HG03108 (cell line): ENCODE measurements around the gene NAGA.
"Not testable (repeated sequence)": the region's sequence is repeated elsewhere in the genome, so short reads cannot be mapped to it uniquely, and the experiment has no call there.

Source experiments
- ATAC-seq: cut with Tn5 transposase; IDR thresholded peaks from one replicate; pipeline ENCODE4 v1.9.1; 2021; ENCODE audit warnings: moderate library complexity; ENCODE audit not compliant: unreplicated experiment

The NAGA gene

DNA sequence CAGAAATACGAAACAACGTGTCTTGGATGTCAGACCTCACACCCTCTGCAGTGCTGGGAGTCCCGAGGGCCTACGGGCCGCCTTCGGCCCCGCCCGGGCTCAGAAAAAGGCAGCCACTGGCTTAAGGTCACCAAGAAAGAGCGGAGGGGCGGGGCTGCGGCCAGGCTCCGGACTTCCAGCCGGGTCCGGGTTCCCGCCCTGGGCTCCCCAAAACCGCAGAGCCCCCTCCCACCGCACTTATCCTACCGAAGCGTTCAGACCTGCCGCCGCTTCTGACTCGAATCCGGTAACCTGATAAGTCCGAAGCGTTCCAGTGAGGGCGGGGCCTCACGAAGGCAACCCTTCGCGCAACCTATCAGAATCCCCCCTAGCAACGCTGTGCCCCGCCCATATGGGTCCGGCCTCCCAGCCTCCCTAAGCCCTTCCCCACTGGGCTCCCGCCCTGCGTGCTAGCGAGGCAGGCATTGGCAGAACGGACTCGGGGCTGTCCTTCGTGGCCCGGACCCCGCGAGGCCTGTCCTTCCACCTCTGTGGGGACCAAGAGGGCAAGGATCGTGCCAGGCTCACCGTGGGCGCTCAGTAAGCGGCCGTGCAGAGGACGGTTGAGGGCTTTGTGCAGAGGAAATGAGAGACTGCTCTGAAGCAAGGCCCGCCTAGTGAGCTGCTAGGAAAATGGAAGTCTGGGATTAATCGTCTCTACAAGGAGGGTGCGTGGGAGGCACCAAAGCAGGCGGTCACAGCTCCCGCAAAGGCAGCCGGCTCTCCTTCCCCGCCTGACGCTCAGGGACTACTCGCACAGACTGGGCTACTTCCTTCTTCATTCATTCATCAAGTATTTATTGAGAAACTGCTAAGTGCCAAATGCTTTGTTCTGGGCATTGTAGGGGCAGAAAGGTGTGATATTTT lies at the start of gene NAGA:
NAGA (minus strand) TSS at position 296 of the 906 bp plus-strand sequence. CDS start 515 bp downstream, outside the sequence.
- ATAC-seq = peak; percentile 89

DNA sequence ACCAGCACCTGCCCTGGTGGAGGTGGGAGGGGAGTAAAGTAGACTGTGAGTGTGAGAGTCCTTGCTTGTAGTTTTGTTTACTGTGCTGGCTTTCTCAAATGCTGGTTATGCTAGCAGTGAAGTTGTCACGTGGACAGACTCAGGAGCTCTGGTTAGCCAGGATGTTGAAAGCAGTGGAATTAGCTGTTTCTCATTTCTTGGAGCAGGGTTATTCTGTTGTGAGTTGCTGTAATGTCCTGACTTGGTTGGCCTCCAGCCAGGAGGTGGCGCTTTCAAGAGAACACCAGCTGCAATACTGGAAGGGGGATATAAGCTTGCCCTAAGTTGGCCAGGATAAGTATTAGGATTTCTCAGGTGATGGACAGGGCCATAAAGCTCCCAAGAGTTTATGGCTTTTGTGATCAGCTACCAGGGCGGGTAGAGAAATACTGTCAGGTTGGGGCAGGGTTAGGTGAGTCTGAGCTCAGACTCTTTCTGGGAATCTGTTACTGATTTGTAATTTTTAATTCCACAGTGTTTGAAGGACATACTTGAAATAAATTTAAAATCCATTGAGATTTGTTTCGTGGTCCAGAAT lies 46.3 kb upstream of the NAGA start:
- no peak for ATAC-seq

DNA sequence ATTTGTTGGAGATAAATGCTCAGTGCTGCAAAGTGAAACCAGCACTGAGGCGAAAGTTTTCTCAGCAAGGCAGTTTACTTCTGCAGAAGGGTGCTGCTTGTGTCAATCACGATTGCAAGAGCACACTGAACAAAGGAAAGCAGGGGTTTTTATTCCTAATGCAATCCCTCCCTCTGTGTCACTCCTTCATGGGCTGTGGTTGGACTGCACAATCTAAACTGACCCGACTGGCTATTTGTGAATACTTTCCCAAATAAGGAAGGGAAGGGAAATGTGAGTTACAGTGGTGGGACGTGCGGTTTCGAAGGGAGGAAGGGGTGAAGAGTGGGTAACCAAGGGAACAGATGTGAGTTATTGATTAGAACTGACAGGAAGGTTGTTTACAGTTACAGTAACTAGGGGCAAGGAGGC lies 44.8 kb upstream of the NAGA start:
- not testable (repeated sequence) for ATAC-seq

DNA sequence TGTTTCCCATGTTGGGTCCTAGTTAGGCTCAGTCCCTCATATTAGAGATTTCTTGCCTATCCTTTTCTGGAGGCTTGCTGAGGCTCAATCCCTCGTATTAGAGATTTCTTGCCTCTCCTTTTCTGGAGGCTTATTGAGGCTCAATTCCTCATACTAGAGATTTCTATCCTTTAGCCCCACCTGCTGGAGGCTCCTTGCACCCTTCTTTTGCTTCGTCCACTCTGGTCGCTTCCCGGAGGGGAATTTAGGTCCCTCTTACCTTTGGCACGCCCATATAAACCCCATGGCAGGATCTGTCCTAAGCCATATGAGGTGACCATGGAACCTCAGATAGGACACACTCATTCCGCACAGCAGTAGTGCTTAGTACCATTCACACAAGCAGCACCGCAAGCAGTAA lies 44.1 kb upstream of the NAGA start:
- no peak for ATAC-seq

DNA sequence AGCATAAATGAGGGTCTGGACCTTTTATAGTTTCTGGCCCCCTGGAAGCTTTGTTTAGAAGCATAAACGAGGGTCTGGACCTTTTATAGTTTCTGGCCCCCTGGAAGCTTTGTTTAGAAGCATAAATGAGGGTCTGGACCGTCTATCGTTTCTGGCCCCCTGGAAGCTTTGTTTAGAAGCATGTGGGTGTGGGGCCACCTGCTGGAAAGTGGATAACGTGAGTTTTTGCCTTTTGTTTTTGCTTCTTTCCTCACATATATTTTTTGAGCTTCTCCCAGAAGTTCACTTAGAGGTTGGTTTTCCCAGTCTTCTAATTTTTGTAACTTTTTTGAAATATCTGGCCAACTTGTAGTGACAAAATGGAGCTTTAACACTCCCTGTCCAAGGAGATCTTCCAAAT lies 42.2 kb upstream of the NAGA start:
- ATAC-seq = not testable (repeated sequence)

DNA sequence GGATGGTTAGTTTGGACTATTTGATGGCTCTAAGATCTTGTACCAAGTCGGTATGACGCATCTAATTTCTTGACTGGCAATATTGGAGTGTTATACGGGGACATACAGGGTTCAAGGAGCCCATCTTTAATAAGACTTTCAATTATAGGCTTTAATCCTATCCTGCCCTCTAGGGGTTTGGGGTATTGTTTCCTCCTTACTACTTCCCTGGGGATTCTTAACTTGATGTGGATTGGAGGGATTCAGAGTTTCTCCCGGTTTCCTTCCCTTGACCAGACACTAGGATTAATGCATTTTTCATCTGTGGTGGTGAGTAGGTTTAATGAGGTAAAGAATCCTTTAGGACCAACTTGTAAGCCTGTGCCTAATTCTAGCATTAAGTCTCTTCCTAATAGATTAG lies 41.2 kb upstream of the NAGA start:
- ATAC-seq = no peak

DNA sequence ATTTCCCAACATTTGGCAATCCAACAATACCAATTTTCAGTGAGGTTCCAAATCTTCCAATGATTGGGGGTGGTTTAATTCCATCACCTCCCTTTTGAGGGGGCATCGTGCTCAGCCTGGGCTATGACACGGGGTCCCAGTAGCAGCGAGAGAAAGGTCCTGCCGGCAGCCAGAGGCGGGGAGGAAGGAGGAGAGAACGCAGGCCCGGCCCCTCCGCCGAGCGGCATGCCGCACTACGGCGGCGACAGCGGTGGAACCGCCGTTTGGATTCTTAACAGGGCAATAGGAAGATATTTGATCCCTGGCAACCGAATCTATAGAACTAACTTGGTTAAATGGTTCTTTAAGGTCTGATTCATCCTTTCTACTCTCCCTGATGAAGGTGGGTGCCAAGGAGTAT lies 38.2 kb upstream of the NAGA start:
- no peak for ATAC-seq

DNA sequence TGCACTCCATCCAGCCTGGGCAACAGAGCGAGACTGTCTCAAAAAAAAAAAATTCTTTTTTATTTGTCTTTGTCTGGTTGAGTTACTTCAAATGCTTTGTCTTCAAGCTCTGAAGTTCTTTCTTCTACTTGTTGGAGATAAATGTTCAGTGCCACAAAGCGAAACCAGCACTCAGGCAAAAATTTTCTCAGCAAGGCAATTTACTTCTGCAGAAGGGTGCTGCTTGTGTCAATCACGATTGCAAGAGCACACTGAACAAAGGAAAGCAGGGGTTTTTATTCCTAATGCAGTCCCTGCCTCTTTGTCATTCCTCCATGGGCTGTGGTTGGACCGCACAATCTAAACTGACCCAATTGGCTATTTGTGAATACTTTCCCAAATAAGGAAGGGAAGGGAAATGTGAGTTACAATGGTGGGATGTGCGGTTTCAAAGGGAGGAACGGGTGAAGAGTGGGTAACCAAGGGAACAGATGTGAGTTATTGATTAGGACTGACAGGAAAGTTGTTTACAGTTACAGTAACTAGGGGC lies 33.8 kb upstream of the NAGA start:
- not testable (repeated sequence) for ATAC-seq

DNA sequence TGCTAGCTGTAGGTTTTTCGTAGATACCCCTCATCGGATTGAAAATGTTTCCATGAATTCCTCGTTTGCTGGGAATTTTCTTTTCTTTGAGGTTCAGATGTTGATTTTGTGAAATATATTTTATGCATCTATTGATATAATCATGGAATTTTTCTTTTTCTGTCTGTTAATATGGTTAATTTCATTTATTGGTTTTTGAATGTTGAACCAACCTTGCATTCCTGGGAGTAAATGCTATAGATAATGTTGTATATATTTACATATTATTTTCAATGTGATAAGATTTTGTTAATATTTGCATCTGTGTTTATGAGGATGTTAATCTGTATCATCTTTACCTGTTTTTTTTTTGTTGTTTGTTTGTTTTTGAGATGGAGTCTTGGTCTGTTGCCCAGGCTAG lies 30.6 kb upstream of the NAGA start:
- ATAC-seq = no peak

DNA sequence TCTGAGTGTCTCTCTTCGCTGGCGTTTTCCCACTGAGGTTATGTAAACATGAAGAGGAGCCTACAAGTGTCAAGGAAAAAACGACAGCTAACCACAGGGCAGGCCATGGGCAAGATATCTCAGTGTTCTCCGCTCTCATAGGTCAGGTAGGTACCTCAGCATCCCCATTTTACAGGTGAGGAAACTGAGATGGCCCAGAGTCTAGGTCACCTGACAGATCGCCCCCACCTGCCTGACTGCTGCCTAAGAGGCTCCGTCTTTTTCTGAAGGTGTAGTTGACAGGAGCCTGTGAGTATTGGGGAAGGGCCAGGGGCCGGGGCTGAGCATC lies 20.8 kb upstream of the NAGA start:
- ATAC-seq = no peak

DNA sequence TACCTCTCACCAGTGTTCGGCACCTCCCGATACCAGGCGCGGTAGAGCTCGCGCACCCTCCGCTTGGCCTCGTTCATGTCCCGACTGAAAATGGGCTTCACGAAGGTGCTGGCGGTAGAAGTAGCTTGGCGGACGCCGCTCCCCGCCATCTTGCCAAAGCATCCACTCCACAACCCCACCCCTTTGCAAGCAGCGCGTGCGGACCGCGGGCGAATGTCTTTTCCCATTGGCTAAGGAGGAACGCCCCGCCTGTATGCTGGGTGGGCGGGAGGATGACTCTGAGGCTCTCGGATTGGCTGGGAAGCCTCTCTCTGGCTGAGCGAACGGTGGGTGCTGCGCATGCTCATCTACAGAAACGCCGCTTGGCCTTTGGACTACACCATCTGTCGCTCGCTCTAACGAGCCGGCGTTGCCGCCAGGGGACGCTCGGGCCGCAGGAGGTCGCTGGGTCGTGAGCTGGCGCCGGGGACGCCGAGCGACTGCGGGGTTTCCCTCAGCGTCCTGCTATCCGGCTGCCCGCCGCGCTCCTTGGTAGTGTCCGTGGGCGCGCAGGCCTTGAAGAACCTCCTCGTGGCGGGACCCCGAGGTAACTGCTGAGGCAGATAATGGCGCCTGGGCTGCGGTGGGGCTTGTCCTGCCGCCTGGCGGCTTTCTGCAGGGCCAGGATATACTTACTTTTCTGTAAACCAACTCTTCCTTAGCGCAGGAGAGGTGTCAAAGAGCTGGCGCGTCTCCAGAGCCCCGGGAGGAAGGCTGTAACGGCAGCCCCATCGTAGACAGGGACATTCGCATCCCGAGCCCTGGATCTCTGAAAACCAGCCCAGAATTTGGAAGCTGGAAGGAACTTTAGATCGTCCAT lies 20.2 kb upstream of the NAGA start, which contains the start of gene NDUFA6:
NDUFA6 (minus strand) TSS at position 177 of the 859 bp plus-strand sequence; CDS start at position 149, 28 bp downstream.
- ATAC-seq = peak; percentile 97

DNA sequence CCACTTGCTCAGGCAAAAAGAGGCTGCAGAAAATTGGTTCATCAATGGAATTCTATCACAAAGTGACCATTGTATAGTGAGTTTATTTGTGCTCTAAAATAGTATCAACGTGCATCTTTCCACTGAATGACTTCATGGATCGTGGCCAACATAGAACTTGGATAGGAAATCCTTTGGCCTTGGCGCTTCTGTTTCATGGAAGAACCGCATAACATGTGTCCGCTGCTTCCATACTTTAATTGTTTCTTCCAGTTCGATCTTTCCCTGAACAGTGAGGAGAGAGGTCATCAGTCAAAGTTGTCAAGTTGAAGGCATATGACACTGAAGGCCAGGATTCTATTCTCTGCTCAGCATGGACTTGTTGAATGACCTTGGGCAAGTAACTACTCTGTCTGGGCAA lies 15.4 kb upstream of the NAGA start:
- ATAC-seq = no peak

DNA sequence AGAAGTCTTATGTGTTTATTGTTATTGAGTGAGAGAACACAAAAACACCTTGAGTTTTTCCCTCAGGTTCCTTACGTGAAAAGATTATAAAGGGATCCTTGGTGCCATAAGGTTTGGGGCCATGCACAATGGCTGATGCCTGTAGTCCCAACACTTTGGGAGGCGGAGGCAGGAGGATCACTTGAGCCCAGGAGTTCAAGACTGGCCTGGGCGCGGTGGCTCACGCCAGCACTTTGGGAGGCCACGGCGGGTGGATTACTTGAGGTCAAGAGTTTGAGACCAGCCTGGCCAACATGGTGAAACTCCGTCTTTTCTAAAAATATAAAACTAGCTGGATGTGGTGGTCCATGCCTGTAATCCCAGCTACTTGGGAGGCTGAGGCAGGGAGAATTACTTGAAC lies 14.3 kb upstream of the NAGA start:
- no peak for ATAC-seq

DNA sequence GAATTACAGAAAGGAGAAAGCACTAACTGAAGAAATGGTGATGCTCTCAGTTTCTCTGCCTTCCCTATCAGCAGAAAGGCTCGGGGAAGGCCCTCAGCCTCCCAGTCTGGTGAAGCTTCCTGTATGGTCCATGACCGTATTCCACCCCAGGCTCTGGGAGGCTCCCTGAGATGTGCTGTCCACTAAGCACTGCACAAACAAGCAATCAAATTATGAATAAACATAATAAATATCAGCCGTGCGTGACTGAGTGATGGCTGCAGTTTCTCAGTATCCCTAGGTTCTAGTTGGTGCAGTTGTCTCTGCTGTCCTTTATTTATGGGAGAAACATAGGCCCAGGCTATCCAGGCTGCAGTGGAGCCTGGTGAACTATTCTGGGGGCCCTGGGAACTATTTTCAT lies 12.5 kb upstream of the NAGA start:
- no peak for ATAC-seq

DNA sequence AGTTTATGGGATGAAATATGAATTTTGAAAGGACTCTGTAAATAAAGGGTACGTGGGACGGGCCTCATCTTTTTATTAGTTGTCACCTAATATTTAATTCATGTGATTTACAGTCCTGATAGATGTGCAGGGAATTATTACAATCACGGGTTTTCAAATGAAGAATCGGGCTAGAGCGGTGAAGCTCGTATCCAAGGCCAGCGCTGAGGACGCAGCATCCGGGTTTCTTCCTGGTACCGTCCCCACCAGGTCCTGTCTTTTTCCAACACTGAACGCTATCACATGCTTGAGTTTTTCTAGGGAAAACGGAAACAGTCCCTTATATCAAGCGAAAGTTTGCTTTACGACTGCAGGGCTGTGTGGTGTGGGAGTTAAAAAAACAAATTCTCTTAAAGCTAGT lies 9.7 kb upstream of the NAGA start:
- no peak for ATAC-seq

DNA sequence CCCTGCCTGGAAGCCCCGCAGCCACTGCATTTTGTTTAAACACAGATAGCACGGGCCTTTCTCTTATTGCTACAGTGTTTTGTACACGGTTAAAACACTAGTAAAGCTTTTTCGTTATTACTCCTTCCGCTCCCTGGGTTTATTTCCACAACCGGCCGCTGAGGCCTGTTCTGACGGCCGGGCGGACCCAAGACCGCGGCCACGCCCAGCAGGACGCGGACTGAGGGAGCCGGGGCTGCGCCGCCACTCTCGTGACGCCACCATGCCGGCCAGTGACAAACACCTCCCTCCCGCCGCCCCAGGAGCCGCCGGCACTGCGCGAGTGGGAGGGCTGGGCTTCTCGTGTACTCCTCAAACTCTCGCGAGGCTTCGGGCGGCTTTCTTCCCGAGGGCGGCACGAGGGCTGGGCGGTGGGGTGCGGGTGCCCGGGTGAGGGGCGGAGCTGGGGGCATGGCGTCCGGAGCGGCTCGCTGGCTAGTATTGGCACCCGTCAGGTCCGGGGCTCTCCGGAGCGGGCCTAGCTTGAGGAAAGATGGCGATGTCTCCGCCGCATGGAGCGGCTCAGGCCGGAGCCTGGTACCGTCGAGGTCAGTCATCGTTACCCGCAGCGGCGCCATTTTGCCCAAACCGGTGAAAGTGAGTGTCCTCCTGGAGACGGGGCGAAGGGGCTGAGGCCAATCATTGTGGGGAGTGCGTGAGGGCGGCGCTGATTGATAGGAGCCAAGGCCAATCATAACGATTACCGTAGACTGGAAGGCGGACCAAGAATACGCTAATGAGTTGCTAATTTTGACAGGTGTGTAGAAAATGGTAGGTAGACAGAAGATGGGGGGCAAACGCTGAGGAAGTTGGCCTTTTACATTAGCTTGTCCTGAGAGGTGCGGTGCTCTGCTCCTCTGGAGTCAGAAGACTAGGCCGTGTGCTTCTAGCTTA lies 9.0 kb upstream of the NAGA start, which contains the start of gene SMDT1:
SMDT1 (plus strand) TSS at position 382 of the 933 bp plus-strand sequence; CDS start at position 451, 69 bp downstream.
- ATAC-seq = peak; percentile 75

DNA sequence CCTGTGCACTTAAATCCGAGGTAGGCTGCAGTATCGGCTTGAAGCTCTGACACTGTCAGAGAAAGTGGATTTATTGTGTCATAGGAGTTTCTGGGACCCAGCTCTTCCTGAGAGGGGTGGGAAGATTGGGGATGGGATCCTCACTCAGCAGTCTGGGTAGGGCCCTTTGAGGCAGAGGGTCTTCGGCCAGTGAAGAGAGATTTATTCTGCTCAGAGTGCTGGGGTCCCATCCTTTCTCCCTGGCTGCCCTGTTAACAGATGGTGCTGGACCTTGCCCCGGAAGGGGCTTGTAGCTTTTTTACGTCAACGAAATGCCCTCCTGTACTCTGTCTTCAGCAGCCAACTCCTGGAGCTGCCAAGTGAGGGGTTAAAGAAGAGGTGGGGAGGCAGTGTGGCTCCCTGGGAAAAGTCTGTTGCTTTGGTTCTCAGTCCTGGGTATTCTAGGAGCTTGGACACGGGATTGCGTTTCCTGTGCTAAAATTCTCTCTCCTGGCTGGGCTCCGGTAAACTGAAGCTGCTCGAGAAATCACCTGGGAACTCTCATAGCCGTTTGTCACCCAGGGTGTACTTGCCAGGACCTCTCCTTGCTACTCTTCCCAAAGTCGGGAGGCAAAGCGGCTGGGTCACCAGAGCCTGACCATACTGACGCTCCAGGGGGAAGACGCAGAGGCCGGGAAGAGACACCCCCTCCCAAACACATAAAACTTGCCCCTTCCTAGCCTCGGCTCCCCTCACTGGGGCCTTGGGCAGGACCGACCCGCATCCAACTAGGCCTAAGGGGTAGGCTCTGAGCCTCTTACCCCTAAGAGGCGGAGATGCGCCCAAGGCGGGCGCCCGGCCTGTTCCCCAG lies 8.1 kb upstream of the NAGA start:
- ATAC-seq = peak; percentile 5

DNA sequence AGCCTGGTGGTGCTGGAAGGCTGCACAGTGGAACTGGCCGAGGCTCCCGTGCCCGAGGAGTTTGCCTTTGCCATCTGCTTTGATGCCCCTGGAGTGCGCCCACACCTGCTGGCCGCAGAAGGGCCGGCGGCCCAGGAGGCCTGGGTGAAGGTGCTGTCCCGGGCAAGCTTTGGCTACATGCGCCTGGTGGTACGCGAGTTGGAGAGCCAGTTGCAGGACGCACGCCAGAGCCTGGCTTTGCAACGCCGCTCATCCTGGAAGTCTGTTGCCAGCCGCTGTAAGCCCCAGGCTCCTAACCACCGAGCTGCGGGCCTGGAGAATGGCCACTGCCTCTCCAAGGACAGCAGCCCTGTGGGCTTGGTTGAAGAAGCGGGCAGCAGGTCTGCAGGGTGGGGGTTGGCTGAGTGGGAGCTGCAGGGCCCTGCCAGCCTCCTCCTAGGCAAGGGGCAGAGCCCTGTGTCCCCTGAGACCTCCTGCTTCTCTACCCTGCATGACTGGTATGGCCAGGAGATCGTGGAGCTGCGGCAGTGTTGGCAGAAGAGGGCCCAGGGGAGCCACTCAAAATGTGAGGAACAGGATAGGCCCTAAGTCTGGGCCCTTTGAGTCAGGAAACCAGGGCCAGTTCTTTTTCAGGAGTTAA lies 7.0 kb upstream of the NAGA start:
- no peak for ATAC-seq
